ENCODE data around the gene VAC14.

VAC14 gene

GRCh38 chr16:70721202-70721963 lies 79.6 kb downstream of the VAC14 start:
- DNase-seq, result no peak

GRCh38 chr16:70720425-70721201 lies 80.3 kb downstream of the VAC14 start:
- no peak for DNase-seq

GRCh38 chr16:70717065-70717464 lies 83.9 kb downstream of the VAC14 start:
- DNase-seq, result no peak

- no peak for DNase-seq
Observed at GRCh38 chr16:70715860-70716357, 85.0 kb downstream of the VAC14 start.

GRCh38 chr16:70715055-70715858 lies 85.7 kb downstream of the VAC14 start:
- DNase-seq, result no peak

- DNase-seq, result no peak
Observed at GRCh38 chr16:70714581-70715054, 86.3 kb downstream of the VAC14 start.

- no peak for DNase-seq
Observed at GRCh38 chr16:70713824-70714223, 87.1 kb downstream of the VAC14 start.

GRCh38 chr16:70713342-70713741 lies 87.6 kb downstream of the VAC14 start:
- DNase-seq, result no peak

GRCh38 chr16:70712942-70713341 lies 88.0 kb downstream of the VAC14 start:
- DNase-seq, result no peak

- no peak for DNase-seq
Observed at GRCh38 chr16:70712359-70712758, 88.6 kb downstream of the VAC14 start.

- no peak for DNase-seq
Observed at GRCh38 chr16:70711211-70712031, 89.5 kb downstream of the VAC14 start.

GRCh38 chr16:70710422-70711210 lies 90.3 kb downstream of the VAC14 start:
- no peak for DNase-seq

- DNase-seq, result no peak
Observed at GRCh38 chr16:70709942-70710341, 91.0 kb downstream of the VAC14 start.

GRCh38 chr16:70709457-70709856 lies 91.5 kb downstream of the VAC14 start:
- no peak for DNase-seq

GRCh38 chr16:70708366-70709246 lies 92.4 kb downstream of the VAC14 start:
- DNase-seq, result no peak

GRCh38 chr16:70706948-70707465 lies 94.0 kb downstream of the VAC14 start:
- DNase-seq, result no peak

GRCh38 chr16:70705056-70705455 lies 95.9 kb downstream of the VAC14 start:
- no peak for DNase-seq

GRCh38 chr16:70704586-70704985 lies 96.4 kb downstream of the VAC14 start:
- no peak for DNase-seq

- no peak for DNase-seq
Observed at GRCh38 chr16:70703835-70704381, 97.0 kb downstream of the VAC14 start.

Data from NCI-H1105 treated with DMSO at 0.1 percent for 48 hours (cell line).